Mammary epithelial cell (primary cell): ENCODE results near the gene INHBB.

Experiments used
- CTCF ChIP-seq, 2 donors: IDR thresholded peaks in 1 of 2; conservative IDR thresholded peaks in 1 of 2; 2 replicates each; pipeline ENCODE4 v1.5.1; 2011 to 2012; ENCODE audit warnings: inconsistent platforms in 2 of 2, low read length in 2 of 2, mild to moderate bottlenecking in 2 of 2, control low read depth in 1 of 2, low read depth in 1 of 2; ENCODE audit not compliant: insufficient read depth in 1 of 2; ENCODE audit errors: extremely low read depth in 1 of 2
- EZH2 ChIP-seq: IDR thresholded peaks from 2 replicates; pipeline ENCODE4 v1.6.1; 2012; ENCODE audit warnings: low read length, inconsistent platforms, borderline replicate concordance

DNA sequence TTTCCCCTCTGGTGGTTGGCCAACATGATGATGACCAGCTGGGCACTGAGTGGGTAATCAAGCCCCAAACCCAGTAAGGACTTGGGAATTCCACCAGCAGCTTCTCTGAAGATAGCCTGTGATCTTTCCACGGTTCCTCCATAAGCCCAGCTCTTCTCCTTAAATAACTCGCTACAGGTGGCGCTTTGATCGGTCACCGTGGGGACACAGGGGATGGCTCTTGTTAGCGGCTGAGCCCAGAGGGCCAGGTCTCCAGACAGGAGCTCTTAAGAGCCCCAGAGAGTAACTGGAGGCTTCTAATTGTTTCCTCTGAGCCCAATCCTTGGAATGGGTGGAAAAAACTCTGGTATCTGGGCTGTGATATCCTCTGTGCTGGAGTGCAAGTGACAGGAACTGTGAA lies 13.6 kb upstream of the INHBB start:
- no peak for TF ChIP-seq CTCF (conservative IDR thresholded peaks at IDR 0.05 in 1 of 2, IDR thresholded peaks at IDR 0.05 in 1 of 2; ENCODE audit: extremely low read depth in 1 of 2, insufficient read depth in 1 of 2, low read depth in 1 of 2, low read length in 2 of 2)
- no peak for TF ChIP-seq EZH2
